ENCODE measurements around the gene ARHGAP28.

The ARHGAP28 gene

DNA sequence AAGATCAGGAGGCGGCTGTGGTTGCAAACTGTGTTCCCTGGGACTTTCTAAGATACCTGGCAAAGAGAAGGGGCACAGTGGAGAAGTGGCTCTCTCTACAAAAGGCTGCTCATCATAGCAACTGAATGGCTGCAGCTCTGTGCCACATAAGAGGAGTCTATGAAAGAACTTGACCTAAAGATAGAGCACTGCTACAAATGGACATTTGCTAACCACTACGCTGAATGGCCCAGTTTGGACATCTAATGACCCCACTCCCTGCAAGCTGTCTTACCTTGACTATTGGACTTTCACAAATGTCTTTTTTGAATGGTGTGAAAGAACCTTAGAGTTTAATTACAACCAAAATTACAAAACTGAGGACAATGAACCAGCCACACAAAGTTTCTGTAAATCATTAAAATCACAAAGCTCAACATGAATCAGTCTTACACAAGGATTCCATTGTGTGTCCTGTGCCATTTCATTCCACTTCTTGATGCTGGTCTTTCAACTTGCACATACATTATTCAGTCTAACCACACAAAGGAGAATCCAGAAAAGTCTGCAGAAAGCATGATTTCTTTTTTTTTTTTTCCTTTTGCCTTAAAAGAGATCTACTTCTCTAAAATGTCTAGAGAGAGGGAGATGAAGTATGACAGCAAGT, 234.1 kb downstream of the ARHGAP28 start:
- no CpG with 5 or more reads among the region's 2 CpGs for WGBS (ENCODE audit: insufficient coverage, insufficient read length)
- H3K27me3 ChIP-seq (ENCODE audit: control insufficient read depth, insufficient read depth, low read length), result no peaks in the 10 kb centered on the region; the same call in 1 of the 2 replicates

More for the DNA sequence above, 234.1 kb downstream of the ARHGAP28 start:
- DNase-seq (ENCODE audit: low read depth, low spot score), result no peak
- Histone ChIP-seq H3K36me3 (ENCODE audit: control insufficient read depth, insufficient read depth, low read length) (peaks cover 4% of the 10 kb centered on the region; the same call in 1 of the 2 replicates), H3K27ac (ENCODE audit: low read length) (no peak overlapping the region), H3K4me1 (ENCODE audit: control insufficient read depth, insufficient read depth, low read length) (no peaks in the 10 kb centered on the region), H3K9me3 (ENCODE audit: control insufficient read depth, insufficient read depth, low read length) (no peaks in the 10 kb centered on the region), H3K4me3 (ENCODE audit: low read length) (no peak overlapping the region)
